ENCODE results near the gene TCIRG1. TPM values are rescaled to one million over a fixed set of nuclear protein-coding genes. Genes with fewer than 3 reads are reported as not detected.

Gene TCIRG1
- total and polyA plus RNA-seq, 7 experiments from 2014 or later: 27.3 to 381 (median 167) TPM

GRCh38 chr11:68014947-68015447 is 23.8 kb upstream of the TCIRG1 start:
- H3K4me1 Mint-ChIP-seq: peaks cover 0 to 10% (median 0%) of the 10 kb centered on the region in 7 donors
- no peaks in the 10 kb centered on the region for H3K27me3 ChIP-seq (ENCODE audit: control insufficient read depth in 2 of 2, insufficient read depth in 2 of 2, low read length in 2 of 2)
- no peaks in the 10 kb centered on the region for H3K4me1 ChIP-seq (ENCODE audit: control insufficient read depth in 2 of 2, insufficient read depth in 2 of 2, low read length in 2 of 2)
- ATAC-seq (no peak), DNase-seq (no peak)
- H3K9me3 Mint-ChIP-seq: no peaks in the 10 kb centered on the region
- POLR2A ChIA-PET: no interaction called here
- no peaks in the 10 kb centered on the region for H3K36me3 ChIP-seq (ENCODE audit: control insufficient read depth in 2 of 3, insufficient read depth in 3 of 3, low read length in 3 of 3)
- no peaks in the 10 kb centered on the region for H3K9me3 ChIP-seq (ENCODE audit: control insufficient read depth in 2 of 3, low read length in 3 of 3)
- intact Hi-C loops (cut with micrococcal nuclease): no loop called here
- H3K4me3 Mint-ChIP-seq: no peak overlapping the region
- H3K27ac ChIP-seq (ENCODE audit: low read depth, low read length): no peak overlapping the region
- no peak overlapping the region for H3K4me3 ChIP-seq (ENCODE audit: low read length)
- H3K36me3 Mint-ChIP-seq: no peaks in the 10 kb centered on the region
- H3K27ac Mint-ChIP-seq: no peak overlapping the region
- H3K27me3 Mint-ChIP-seq: peaks cover 0 to 11% (median 0%) of the 10 kb centered on the region in 5 donors
- CTCF ChIA-PET: interaction anchor here (0.5 kb wide), 1 partner anchor 32 kb away, joined by 3 read pairs; no protein-coding TSS in a partner anchor

- CTCF ChIA-PET: no interaction called here
- Histone ChIP-seq H3K4me3 (ENCODE audit: low read length) (no peak overlapping the region), H3K36me3 (ENCODE audit: control insufficient read depth in 2 of 3, insufficient read depth in 3 of 3, low read length in 3 of 3) (no peaks in the 10 kb centered on the region), H3K4me1 (ENCODE audit: control insufficient read depth in 2 of 2, insufficient read depth in 2 of 2, low read length in 2 of 2) (no peaks in the 10 kb centered on the region), H3K27ac (ENCODE audit: low read depth, low read length) (no peak overlapping the region), H3K27me3 (ENCODE audit: control insufficient read depth in 2 of 2, insufficient read depth in 2 of 2, low read length in 2 of 2) (no peaks in the 10 kb centered on the region), H3K9me3 (ENCODE audit: control insufficient read depth in 2 of 3, low read length in 3 of 3) (no peaks in the 10 kb centered on the region)
- peaks cover 0 to 10% (median 0%) of the 10 kb centered on the region in 7 donors for H3K4me1 Mint-ChIP-seq
- ATAC-seq (no peak), DNase-seq (no peak)
- no peaks in the 10 kb centered on the region for H3K36me3 Mint-ChIP-seq
- peaks cover 0 to 11% (median 0%) of the 10 kb centered on the region in 5 donors for H3K27me3 Mint-ChIP-seq
- no peak overlapping the region for H3K4me3 Mint-ChIP-seq
- no peak overlapping the region for H3K27ac Mint-ChIP-seq
- no peaks in the 10 kb centered on the region for H3K9me3 Mint-ChIP-seq
- intact Hi-C loops (cut with micrococcal nuclease): no loop called here
- POLR2A ChIA-PET: no interaction called here
Observed at GRCh38 chr11:68015467-68015866, 23.4 kb upstream of the TCIRG1 start.

- CTCF ChIA-PET: no interaction called here
- H3K27ac Mint-ChIP-seq: no peak overlapping the region
- DNase-seq (no peak), ATAC-seq (no peak)
- H3K4me1 Mint-ChIP-seq: peaks cover 0 to 9% (median 0%) of the 10 kb centered on the region in 7 donors
- no peak overlapping the region for H3K4me3 Mint-ChIP-seq
- H3K9me3 ChIP-seq (ENCODE audit: control insufficient read depth in 2 of 3, low read length in 3 of 3): no peaks in the 10 kb centered on the region
- H3K4me1 ChIP-seq (ENCODE audit: control insufficient read depth in 2 of 2, insufficient read depth in 2 of 2, low read length in 2 of 2): no peaks in the 10 kb centered on the region
- POLR2A ChIA-PET: no interaction called here
- intact Hi-C loops (cut with micrococcal nuclease): no loop called here
- no peak overlapping the region for H3K4me3 ChIP-seq (ENCODE audit: low read length)
- no peaks in the 10 kb centered on the region for H3K36me3 Mint-ChIP-seq
- H3K27ac ChIP-seq (ENCODE audit: low read depth, low read length): no peak overlapping the region
- H3K27me3 ChIP-seq (ENCODE audit: control insufficient read depth in 2 of 2, insufficient read depth in 2 of 2, low read length in 2 of 2): no peaks in the 10 kb centered on the region
- H3K36me3 ChIP-seq (ENCODE audit: control insufficient read depth in 2 of 3, insufficient read depth in 3 of 3, low read length in 3 of 3): no peaks in the 10 kb centered on the region
- no peaks in the 10 kb centered on the region for H3K9me3 Mint-ChIP-seq
- peaks cover 0 to 11% (median 0%) of the 10 kb centered on the region in 5 donors for H3K27me3 Mint-ChIP-seq
Observed at GRCh38 chr11:68016161-68016903, 22.5 kb upstream of the TCIRG1 start.

- Histone ChIP-seq H3K4me3 (ENCODE audit: low read length) (no peak overlapping the region), H3K27me3 (ENCODE audit: control insufficient read depth in 2 of 2, insufficient read depth in 2 of 2, low read length in 2 of 2) (no peaks in the 10 kb centered on the region), H3K36me3 (ENCODE audit: control insufficient read depth in 2 of 3, insufficient read depth in 3 of 3, low read length in 3 of 3) (no peaks in the 10 kb centered on the region), H3K27ac (ENCODE audit: low read depth, low read length) (no peak overlapping the region), H3K4me1 (ENCODE audit: control insufficient read depth in 2 of 2, insufficient read depth in 2 of 2, low read length in 2 of 2) (no peaks in the 10 kb centered on the region), H3K9me3 (ENCODE audit: control insufficient read depth in 2 of 3, low read length in 3 of 3) (no peaks in the 10 kb centered on the region)
- H3K27me3 Mint-ChIP-seq: peaks cover 0 to 5% (median 0%) of the 10 kb centered on the region in 5 donors
- CTCF ChIA-PET: no interaction called here
- no peak for DNase-seq
- intact Hi-C loops (cut with micrococcal nuclease): no loop called here
- peaks cover 0 to 8% (median 0%) of the 10 kb centered on the region in 7 donors for H3K4me1 Mint-ChIP-seq
- H3K9me3 Mint-ChIP-seq: no peaks in the 10 kb centered on the region
- POLR2A ChIA-PET: no interaction called here
- ATAC-seq: no peak
- no peak overlapping the region for H3K4me3 Mint-ChIP-seq
- H3K36me3 Mint-ChIP-seq: no peaks in the 10 kb centered on the region
- H3K27ac Mint-ChIP-seq: no peak overlapping the region
Observed at GRCh38 chr11:68016904-68017817, 21.7 kb upstream of the TCIRG1 start.

- H3K4me3 ChIP-seq (ENCODE audit: low read length): no peak overlapping the region
- no peaks in the 10 kb centered on the region for H3K4me1 ChIP-seq (ENCODE audit: control insufficient read depth in 2 of 2, insufficient read depth in 2 of 2, low read length in 2 of 2)
- no peaks in the 10 kb centered on the region for H3K27me3 ChIP-seq (ENCODE audit: control insufficient read depth in 2 of 2, insufficient read depth in 2 of 2, low read length in 2 of 2)
- ChIA-PET CTCF (no interaction called here), POLR2A (no interaction called here)
- no peak for ATAC-seq
- peak overlapping the region in 1 of 9 donors; percentile 18 for H3K27ac Mint-ChIP-seq
- no peaks in the 10 kb centered on the region for H3K9me3 Mint-ChIP-seq
- H3K36me3 Mint-ChIP-seq: no peaks in the 10 kb centered on the region
- intact Hi-C loops (cut with micrococcal nuclease): no loop called here
- peaks cover 0 to 5% (median 0%) of the 10 kb centered on the region in 5 donors for H3K27me3 Mint-ChIP-seq
- DNase-seq: no peak
- no peaks in the 10 kb centered on the region for H3K36me3 ChIP-seq (ENCODE audit: control insufficient read depth in 2 of 3, insufficient read depth in 3 of 3, low read length in 3 of 3)
- H3K27ac ChIP-seq (ENCODE audit: low read depth, low read length): no peak overlapping the region
- no peak overlapping the region for H3K4me3 Mint-ChIP-seq
- no peaks in the 10 kb centered on the region for H3K9me3 ChIP-seq (ENCODE audit: control insufficient read depth in 2 of 3, low read length in 3 of 3)
- H3K4me1 Mint-ChIP-seq: peaks cover 0 to 8% (median 0%) of the 10 kb centered on the region in 7 donors
Observed at GRCh38 chr11:68017980-68018729, 20.7 kb upstream of the TCIRG1 start.

- Histone ChIP-seq H3K4me3 (ENCODE audit: low read length) (no peak overlapping the region), H3K36me3 (ENCODE audit: control insufficient read depth in 2 of 3, insufficient read depth in 3 of 3, low read length in 3 of 3) (no peaks in the 10 kb centered on the region), H3K27ac (ENCODE audit: low read depth, low read length) (no peak overlapping the region), H3K9me3 (ENCODE audit: control insufficient read depth in 2 of 3, low read length in 3 of 3) (no peaks in the 10 kb centered on the region), H3K27me3 (ENCODE audit: control insufficient read depth in 2 of 2, insufficient read depth in 2 of 2, low read length in 2 of 2) (no peaks in the 10 kb centered on the region), H3K4me1 (ENCODE audit: control insufficient read depth in 2 of 2, insufficient read depth in 2 of 2, low read length in 2 of 2) (no peaks in the 10 kb centered on the region)
- Mint-ChIP-seq H3K27ac (no peak overlapping the region), H3K36me3 (no peaks in the 10 kb centered on the region), H3K9me3 (no peaks in the 10 kb centered on the region), H3K4me3 (no peak overlapping the region), H3K4me1 (peaks cover 0 to 7% (median 0%) of the 10 kb centered on the region in 7 donors), H3K27me3 (peaks cover 0 to 4% (median 0%) of the 10 kb centered on the region in 5 donors)
- ChIA-PET POLR2A (no interaction called here), CTCF (no interaction called here)
- intact Hi-C loops (cut with micrococcal nuclease): no loop called here
- no peak for ATAC-seq
- no peak for DNase-seq
Observed at GRCh38 chr11:68018730-68019190, 20.1 kb upstream of the TCIRG1 start.

Measured in naive thymus-derived CD4-positive, alpha-beta T cell (primary cell).